ENCODE data around the gene ARFGEF3.

Gene ARFGEF3

GRCh38 chr6:138382498-138383265 lies 220.9 kb downstream of the ARFGEF3 start:
- no peak for DNase-seq (ENCODE audit: low spot score in 2 of 2)

GRCh38 chr6:138383776-138384175 lies 222.0 kb downstream of the ARFGEF3 start:
- H3K4me3 Mint-ChIP-seq, result no peak overlapping the region
- H3K9me3 Mint-ChIP-seq, result no peaks in the 10 kb centered on the region
- ATAC-seq (ENCODE audit: low read depth), result no peak
- no peak for DNase-seq (ENCODE audit: low spot score in 2 of 2)
- no peaks in the 10 kb centered on the region for H3K36me3 Mint-ChIP-seq
- H3K27me3 Mint-ChIP-seq, result peaks cover 7% of the 10 kb centered on the region
- H3K27ac Mint-ChIP-seq, result no peak overlapping the region
- peaks cover 2% of the 10 kb centered on the region for H3K4me1 Mint-ChIP-seq

More at GRCh38 chr6:138382498-138383265, 220.9 kb downstream of the ARFGEF3 start:
- Mint-ChIP-seq H3K4me1 (peaks cover 2% of the 10 kb centered on the region), H3K36me3 (no peaks in the 10 kb centered on the region), H3K27me3 (peaks cover 7% of the 10 kb centered on the region), H3K27ac (no peak overlapping the region), H3K9me3 (no peaks in the 10 kb centered on the region), H3K4me3 (no peak overlapping the region)
- ATAC-seq (ENCODE audit: low read depth), result no peak

GRCh38 chr6:138386897-138387296 lies 225.2 kb downstream of the ARFGEF3 start:
- no peak for ATAC-seq (ENCODE audit: low read depth)
- Mint-ChIP-seq H3K27ac (no peak overlapping the region), H3K36me3 (no peaks in the 10 kb centered on the region), H3K4me1 (peaks cover 2% of the 10 kb centered on the region), H3K27me3 (peaks cover 10% of the 10 kb centered on the region), H3K9me3 (no peaks in the 10 kb centered on the region), H3K4me3 (no peak overlapping the region)
- DNase-seq (ENCODE audit: low spot score in 2 of 2), result no peak

- no peaks in the 10 kb centered on the region for H3K9me3 Mint-ChIP-seq
- H3K36me3 Mint-ChIP-seq, result no peaks in the 10 kb centered on the region
- ATAC-seq (ENCODE audit: low read depth) (no peak), DNase-seq (ENCODE audit: low spot score in 2 of 2) (no peak)
- peaks cover 6% of the 10 kb centered on the region for H3K27me3 Mint-ChIP-seq
- peaks cover 2% of the 10 kb centered on the region for H3K4me1 Mint-ChIP-seq
- H3K27ac Mint-ChIP-seq, result no peak overlapping the region
- H3K4me3 Mint-ChIP-seq, result no peak overlapping the region
Measured at GRCh38 chr6:138387577-138388368, 226.0 kb downstream of the ARFGEF3 start.

GRCh38 chr6:138389551-138389950 lies 227.8 kb downstream of the ARFGEF3 start:
- no peak overlapping the region for H3K4me3 Mint-ChIP-seq
- H3K36me3 Mint-ChIP-seq, result no peaks in the 10 kb centered on the region
- DNase-seq (ENCODE audit: low spot score in 2 of 2) (no peak), ATAC-seq (ENCODE audit: low read depth) (no peak)
- H3K9me3 Mint-ChIP-seq, result no peaks in the 10 kb centered on the region
- H3K27ac Mint-ChIP-seq, result no peak overlapping the region
- peaks cover 6% of the 10 kb centered on the region for H3K4me1 Mint-ChIP-seq
- H3K27me3 Mint-ChIP-seq, result peaks cover 5% of the 10 kb centered on the region
